ENCODE measurements around the gene AJM1. TPM values are rescaled to one million over a fixed set of nuclear protein-coding genes. Genes with fewer than 3 reads are reported as not detected.

The AJM1 gene
- total and polyA plus RNA-seq, 2 of the 8 experiments (the other 6 are each of a cell fraction or from before 2014, with no cell fraction given): 0.12 to 0.97 TPM

DNA sequence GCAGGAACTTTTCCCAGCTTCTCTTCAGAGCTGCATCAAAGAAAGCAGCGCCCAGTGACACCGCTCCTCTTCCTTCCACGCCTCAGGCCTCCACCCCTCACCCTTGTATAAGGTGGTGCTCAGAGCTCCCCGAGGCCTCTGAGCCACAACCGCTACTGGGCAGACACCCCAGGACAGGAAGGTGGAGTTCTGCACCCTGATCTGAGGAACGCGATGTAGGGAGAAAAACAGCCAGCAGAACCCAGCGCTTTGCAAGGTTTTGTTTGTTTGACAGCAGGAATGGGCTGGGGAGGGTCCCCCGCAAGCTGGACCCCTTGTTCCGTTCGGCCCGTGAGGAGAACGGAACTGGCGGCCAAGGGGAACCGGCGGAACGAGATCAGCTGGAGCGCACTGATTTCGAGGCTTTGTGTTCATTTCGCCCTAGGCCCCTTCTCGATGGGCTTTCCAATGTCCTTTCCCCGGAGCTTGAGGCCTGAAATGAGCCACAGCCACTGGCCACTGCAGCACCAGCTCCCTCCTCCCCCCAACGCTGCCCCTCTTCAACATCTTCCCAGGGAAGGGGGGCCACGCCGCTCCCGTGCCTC lies 19.7 kb downstream of the AJM1 start (continued):
- TF ChIP-seq, protein P1, sequence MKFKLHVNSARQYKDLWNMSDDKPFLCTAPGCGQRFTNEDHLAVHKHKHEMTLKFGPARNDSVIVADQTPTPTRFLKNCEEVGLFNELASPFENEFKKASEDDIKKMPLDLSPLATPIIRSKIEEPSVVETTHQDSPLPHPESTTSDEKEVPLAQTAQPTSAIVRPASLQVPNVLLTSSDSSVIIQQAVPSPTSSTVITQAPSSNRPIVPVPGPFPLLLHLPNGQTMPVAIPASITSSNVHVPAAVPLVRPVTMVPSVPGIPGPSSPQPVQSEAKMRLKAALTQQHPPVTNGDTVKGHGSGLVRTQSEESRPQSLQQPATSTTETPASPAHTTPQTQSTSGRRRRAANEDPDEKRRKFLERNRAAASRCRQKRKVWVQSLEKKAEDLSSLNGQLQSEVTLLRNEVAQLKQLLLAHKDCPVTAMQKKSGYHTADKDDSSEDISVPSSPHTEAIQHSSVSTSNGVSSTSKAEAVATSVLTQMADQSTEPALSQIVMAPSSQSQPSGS (IDR thresholded peaks at IDR 0.05; ENCODE audit: low read length): no peak
- TF ChIP-seq JUND (IDR thresholded peaks at IDR 0.05; ENCODE audit: low read length) (no peak), TAF7 (optimal IDR thresholded peaks at IDR 0.05; ENCODE audit: borderline replicate concordance, low read depth, low read length) (no peak), TAF1 (IDR thresholded peaks at IDR 0.05; ENCODE audit: low read depth, low read length) (no peak), RBBP5 (IDR thresholded peaks at IDR 0.05; ENCODE audit: borderline replicate concordance, low read depth, low read length) (no peak)
- TF ChIP-seq, protein P2, sequence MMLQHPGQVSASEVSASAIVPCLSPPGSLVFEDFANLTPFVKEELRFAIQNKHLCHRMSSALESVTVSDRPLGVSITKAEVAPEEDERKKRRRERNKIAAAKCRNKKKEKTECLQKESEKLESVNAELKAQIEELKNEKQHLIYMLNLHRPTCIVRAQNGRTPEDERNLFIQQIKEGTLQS (IDR thresholded peaks at IDR 0.05; ENCODE audit: insufficient read depth, low read depth, low read length): no peak
- TF ChIP-seq, protein P3, sequence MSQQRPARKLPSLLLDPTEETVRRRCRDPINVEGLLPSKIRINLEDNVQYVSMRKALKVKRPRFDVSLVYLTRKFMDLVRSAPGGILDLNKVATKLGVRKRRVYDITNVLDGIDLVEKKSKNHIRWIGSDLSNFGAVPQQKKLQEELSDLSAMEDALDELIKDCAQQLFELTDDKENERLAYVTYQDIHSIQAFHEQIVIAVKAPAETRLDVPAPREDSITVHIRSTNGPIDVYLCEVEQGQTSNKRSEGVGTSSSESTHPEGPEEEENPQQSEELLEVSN (IDR thresholded peaks at IDR 0.05): no peak

Measured in H1 (cell line).